HCT116 (cell line): ENCODE measurements around the gene WHAMM. TPM values are rescaled to one million over a fixed set of nuclear protein-coding genes. Genes with fewer than 3 reads are reported as not detected.
"Not testable (repeated sequence)": the region's sequence is repeated elsewhere in the genome, so short reads cannot be mapped to it uniquely, and the experiment has no call there.

Experiments
- ATAC-seq: fragments of 200-7000 bp; cut with Tn5 transposase; 2 replicates; pipeline ENCODE4 v1.9.1; 2020; ENCODE audit warnings: mild to moderate bottlenecking, moderate library complexity
- BruUV-seq: library from RNA; stranded (reverse); fragments of 400-500 nt; replicated peaks from 2 replicates; lab custom pipeline; 2021; lab: Mats Ljungman, UMichigan
- CTCF ChIA-PET: fragments of 300-600 bp; sonication (Branson Sonifier 250); formaldehyde crosslinking; loops from one replicate; lab custom pipeline; 2021; ENCODE audit warnings: antibody characterized with exemption; lab: Charles Lee
- POLR2A ChIA-PET: fragments of 300-600, 350-600 bp; sonication (Branson Sonifier 250); formaldehyde crosslinking; loops from one replicate; lab custom pipeline; 2021; ENCODE audit warnings: antibody characterized with exemption; lab: Charles Lee
- RAD21 ChIA-PET, 2 experiments: fragments of 300-600 bp; sonication (Branson Sonifier 250); formaldehyde crosslinking; loops; one replicate each; lab custom pipeline; 2023; ENCODE audit warnings: low total read pairs in 2 of 2; ENCODE audit not compliant: uncharacterized antibody in 2 of 2, unreplicated experiment in 2 of 2, low non-redundant PET in 1 of 2; lab: Charles Lee
- DNase-seq: peaks from one replicate; pipeline ENCODE4 v3.0.0-alpha.2; 2010; ENCODE audit warnings: low read depth, low spot score
- H2AFZ ChIP-seq: fragments of 200-600 bp; shearing (Covaris generic), sonication (generic); 2 replicates; pipeline ENCODE4 v1.6.1; 2017; ENCODE audit warnings: low read depth, mixed run types, mixed read lengths, antibody characterized with exemption, low read length; ENCODE audit not compliant: poor library complexity, severe bottlenecking
- H3K27ac ChIP-seq: 2 replicates; pipeline ENCODE4 v1.5.1; 2012; ENCODE audit warnings: low read depth, low read length
- H3K27me3 ChIP-seq: fragments of 200-600 bp; sonication (generic); 2 replicates; pipeline ENCODE4 v1.6.1; 2016; ENCODE audit warnings: mixed run types, low read length, mixed read lengths; ENCODE audit not compliant: insufficient read depth
- H3K36me3 ChIP-seq, 2 experiments: fragments of 200-500 bp in 1 of 2; fragments of 200-600 bp in 1 of 2; sonication (Bioruptor generic) in 1 of 2; sonication (generic) in 1 of 2; 2 replicates each; pipeline versions ENCODE4 v1.5.1 to v1.6.1; 2014 to 2016; ENCODE audit warnings: low read length in 2 of 2, inconsistent platforms in 1 of 2, mixed read lengths in 1 of 2, mixed run types in 1 of 2; ENCODE audit not compliant: insufficient read depth in 2 of 2, control insufficient read depth in 1 of 2
- H3K4me1 ChIP-seq, 2 experiments: fragments of 200-600 bp in 1 of 2; sonication (generic) in 1 of 2; 2 replicates each; pipeline versions ENCODE4 v1.5.1 to v1.6.1; 2012 to 2017; ENCODE audit warnings: low read length in 2 of 2, inconsistent platforms in 1 of 2, mild to moderate bottlenecking in 1 of 2, mixed read lengths in 1 of 2, mixed run types in 1 of 2, moderate library complexity in 1 of 2; ENCODE audit not compliant: insufficient read depth in 2 of 2, control insufficient read depth in 1 of 2
- H3K4me2 ChIP-seq: fragments of 200-600 bp; sonication (generic); 2 replicates; pipeline ENCODE4 v1.6.1; 2017; ENCODE audit warnings: mixed run types, low read length, mixed read lengths
- H3K4me3 ChIP-seq, 2 experiments: fragments of 200-600 bp in 1 of 2; sonication (generic) in 1 of 2; replicated peaks in 1 of 2; 2 replicates each; pipeline ENCODE4 v1.5.1; 2011 to 2016; ENCODE audit warnings: low read length in 2 of 2, control low read depth in 1 of 2, low read depth in 1 of 2, mild to moderate bottlenecking in 1 of 2, mixed read lengths in 1 of 2, mixed run types in 1 of 2
- H3K79me2 ChIP-seq: fragments of 200-600 bp; sonication (generic); 2 replicates; pipeline ENCODE4 v1.6.1; 2017; ENCODE audit warnings: mild to moderate bottlenecking, mixed run types, low read length, moderate library complexity, mixed read lengths; ENCODE audit not compliant: insufficient read depth
- H3K9ac ChIP-seq: fragments of 200-600 bp; sonication (generic); 2 replicates; pipeline ENCODE4 v1.6.1; 2016; ENCODE audit warnings: low read length, mixed read lengths
- H3K9me2 ChIP-seq: fragments of 200-600 bp; sonication (generic), shearing (Covaris generic); 2 replicates; pipeline ENCODE4 v1.6.1; 2017; ENCODE audit warnings: mixed run types, mild to moderate bottlenecking, moderate library complexity; ENCODE audit not compliant: insufficient read depth
- H3K9me3 ChIP-seq, 2 experiments: fragments of 200-500 bp in 1 of 2; fragments of 200-600 bp in 1 of 2; sonication (Bioruptor generic) in 1 of 2; sonication (generic) in 1 of 2; 2 replicates each; pipeline ENCODE4 v1.6.1; 2014 to 2017; ENCODE audit warnings: low read length in 2 of 2, mixed read lengths in 2 of 2, inconsistent platforms in 1 of 2, low read depth in 1 of 2, mild to moderate bottlenecking in 1 of 2, mixed run types in 1 of 2, moderate library complexity in 1 of 2; ENCODE audit not compliant: control insufficient read depth in 1 of 2, insufficient read depth in 1 of 2
- H4K20me1 ChIP-seq: fragments of 200-600 bp; sonication (generic), shearing (Covaris generic); 2 replicates; pipeline ENCODE4 v1.6.1; 2017; ENCODE audit warnings: mixed run types, mild to moderate bottlenecking, moderate library complexity; ENCODE audit not compliant: insufficient read depth
- POLR2AphosphoS5 ChIP-seq: IDR thresholded peaks from 2 replicates; pipeline ENCODE4 v1.6.1; 2011; ENCODE audit warnings: mild to moderate bottlenecking, low read depth, low read length, moderate library complexity
- RAD21 ChIP-seq: IDR thresholded peaks from 2 replicates; pipeline ENCODE4 v1.6.1; 2012; ENCODE audit warnings: low read depth, mild to moderate bottlenecking
- REST ChIP-seq: IDR thresholded peaks from 2 replicates; pipeline ENCODE4 v1.6.1; 2012; ENCODE audit warnings: low read depth
- ZFX ChIP-seq: fragments of 450-650 bp; IDR thresholded peaks from 2 replicates; pipeline ENCODE4 v1.6.1; 2017
- ZNF274 ChIP-seq: fragments of 200-500 bp; sonication (Bioruptor generic); IDR thresholded peaks from 2 replicates; pipeline ENCODE4 v1.6.1; 2014; ENCODE audit warnings: mild to moderate bottlenecking, low read depth, low read length, inconsistent platforms
- intact Hi-C: fragments of 100-400 bp; cut with micrococcal nuclease; formaldehyde crosslinking; loops from 2 replicates; pipeline ENCODE4 v1.10.0; 2022
- total RNA-seq: library from RNA; stranded (reverse); gene quantifications from one replicate; pipeline ENCODE4 v1.2.1, GENCODE V29; 2021; ENCODE audit not compliant: unreplicated experiment

WHAMM gene
- total RNA-seq, 1 experiment from 2014 or later, result 7.1 TPM

DNA sequence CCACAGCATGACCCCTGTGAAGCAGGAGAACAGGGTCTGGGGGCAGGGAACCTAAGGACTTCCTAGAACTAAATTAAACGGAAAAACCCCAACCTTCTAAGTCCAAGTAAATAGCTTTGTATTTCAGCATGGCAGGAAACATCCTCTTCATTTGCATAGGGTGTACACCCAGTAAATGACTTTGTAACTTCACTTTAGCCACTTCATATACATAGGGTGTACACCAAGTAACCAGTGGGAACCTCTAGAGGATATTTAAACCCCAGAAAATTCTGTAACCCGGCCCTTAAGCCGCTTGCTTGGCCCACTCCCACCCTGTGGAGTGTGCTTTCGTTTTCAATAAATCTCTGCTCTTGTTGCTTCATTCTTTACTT lies 45.3 kb upstream of the WHAMM start:
- POLR2A ChIA-PET, result interaction anchor here (0.7 kb wide), 1 partner anchor 14 kb away, joined by 4 read pairs; no protein-coding TSS in a partner anchor

DNA sequence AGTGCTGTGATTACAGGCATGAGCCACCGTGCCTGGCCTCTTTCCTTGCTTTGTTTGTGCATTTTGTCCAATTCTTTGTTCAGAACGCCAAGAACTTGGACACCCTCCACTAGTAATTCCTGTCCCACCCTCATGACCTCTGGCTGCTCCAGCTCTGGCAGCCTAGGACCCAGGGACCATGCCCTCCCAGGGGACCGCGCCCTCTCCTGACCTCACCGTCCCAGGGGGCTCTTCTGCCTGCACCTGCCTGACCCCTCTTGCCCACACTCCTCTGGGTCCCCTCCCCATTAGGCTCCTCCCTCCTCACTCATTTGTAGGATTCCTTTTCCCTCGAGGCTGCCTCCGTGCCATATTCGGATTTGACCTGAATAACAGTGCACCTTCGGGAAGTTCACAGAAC lies 44.7 kb upstream of the WHAMM start:
- Histone ChIP-seq H3K9ac (no peak overlapping the region), H3K36me3 (0 out of 4 replicates have a peak, but pooled peaks cover 0 to 2% of the 10 kb centered on the region in 2 experiments), H3K27me3 (no peaks in the 10 kb centered on the region), H4K20me1 (no peaks in the 10 kb centered on the region), H3K4me2 (no peak overlapping the region), H3K9me2 (no peaks in the 10 kb centered on the region), H3K4me1 (peaks cover 6 to 20% of the 10 kb centered on the region in 2 experiments), H3K27ac (no peak overlapping the region), H3K79me2 (no peaks in the 10 kb centered on the region; the same call in 1 of the 2 replicates), H2AFZ (no peak overlapping the region), H3K9me3 (no peaks in the 10 kb centered on the region), H3K4me3 (no peak overlapping the region)
- CTCF ChIA-PET, result no interaction called here
- TF ChIP-seq REST, result no peak
- POLR2A ChIA-PET, result interaction anchor here (0.7 kb wide), 1 partner anchor 15 kb away, joined by 4 read pairs; no protein-coding TSS in a partner anchor
- DNase-seq, result no peak
- no peak for ATAC-seq
- no TSS peak for BruUV-seq
- intact Hi-C loops, result no loop called here
- RAD21 ChIA-PET, result no interaction called here

More for the DNA sequence above, 45.3 kb upstream of the WHAMM start:
- H3K27ac ChIP-seq, result no peak overlapping the region
- no peak overlapping the region for H2AFZ ChIP-seq
- H4K20me1 ChIP-seq, result no peaks in the 10 kb centered on the region
- H3K9me3 ChIP-seq, result no peaks in the 10 kb centered on the region
- peaks cover 6 to 20% of the 10 kb centered on the region in 2 experiments for H3K4me1 ChIP-seq
- H3K36me3 ChIP-seq, result peaks cover under 1 to 2% of the 10 kb centered on the region in 2 experiments; a peak in 1 of 4 replicates
- no peaks in the 10 kb centered on the region; the same call in none of the 2 replicates for H3K79me2 ChIP-seq
- no peak overlapping the region for H3K4me2 ChIP-seq
- H3K9me2 ChIP-seq, result no peaks in the 10 kb centered on the region
- no peak overlapping the region for H3K4me3 ChIP-seq
- H3K27me3 ChIP-seq, result no peaks in the 10 kb centered on the region
- ChIA-PET RAD21 (no interaction called here), CTCF (no interaction called here)
- no peak overlapping the region for H3K9ac ChIP-seq
- TF ChIP-seq POLR2AphosphoS5 (no peak), RAD21 (no peak), ZFX (no peak), ZNF274 (no peak)
- intact Hi-C loops, result no loop called here
- no peak for ATAC-seq
- BruUV-seq, result no TSS peak
- DNase-seq, result no peak

GRCh38 chr15:82766201-82766600 lies 43.2 kb upstream of the WHAMM start:
- H3K9ac ChIP-seq, intact Hi-C loops, BruUV-seq, H3K79me2 ChIP-seq, DNase-seq, H3K4me2 ChIP-seq, H4K20me1 ChIP-seq, H2AFZ ChIP-seq, H3K9me2 ChIP-seq, RAD21 ChIA-PET, H3K27me3 ChIP-seq, ATAC-seq, H3K9me3 ChIP-seq, H3K27ac ChIP-seq, H3K4me3 ChIP-seq, CTCF ChIA-PET, H3K36me3 ChIP-seq: not testable (repeated sequence)
- peaks cover 6 to 20% of the 10 kb centered on the region in 2 experiments for H3K4me1 ChIP-seq
- POLR2A ChIA-PET, result interaction anchor here (1.0 kb wide), 1 partner anchor 15 kb away, joined by 4 read pairs; no protein-coding TSS in a partner anchor
